ENCODE measurements around the gene SLC16A7. TPM values are rescaled to one million over a fixed set of nuclear protein-coding genes. Genes with fewer than 3 reads are reported as not detected.

SLC16A7 gene
- total RNA-seq, 2 experiments from 2014 or later: 33.0 to 34.8 TPM

DNA sequence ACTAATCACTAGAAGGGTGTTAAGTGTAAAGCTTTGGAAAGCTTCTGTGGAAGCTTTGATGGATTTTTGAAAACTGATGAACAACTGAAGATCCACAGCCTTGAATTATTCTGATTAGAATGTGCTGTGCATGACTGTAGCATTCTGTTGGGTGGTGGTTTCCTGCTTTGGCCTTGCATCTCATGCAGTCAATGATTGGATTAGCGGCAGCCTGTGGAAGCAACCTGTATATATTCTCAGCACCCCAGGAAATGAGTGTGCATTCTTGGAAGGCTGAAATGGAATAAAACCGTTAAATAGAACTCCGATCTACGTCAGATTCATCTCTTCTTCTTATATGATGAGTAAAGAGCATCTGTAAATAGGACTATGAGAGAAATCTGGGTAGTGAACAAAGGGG, 120.2 kb downstream of the SLC16A7 start:
- no peaks in the 10 kb centered on the region for H3K9me3 Mint-ChIP-seq (ENCODE audit: low read depth)
- CTCF ChIA-PET: no interaction called here
- POLR2A ChIA-PET: no interaction called here
- H3K36me3 Mint-ChIP-seq (ENCODE audit: low read depth): peaks cover 16% of the 10 kb centered on the region
- H3K27ac Mint-ChIP-seq: no peak overlapping the region
- H3K4me3 Mint-ChIP-seq: no peak overlapping the region
- peaks cover 8% of the 10 kb centered on the region for H3K4me1 Mint-ChIP-seq
- intact Hi-C loops (cut with DNase I, micrococcal nuclease): no loop called here
- no peak for DNase-seq
- ATAC-seq: no peak
- no peaks in the 10 kb centered on the region for H3K27me3 Mint-ChIP-seq

DNA sequence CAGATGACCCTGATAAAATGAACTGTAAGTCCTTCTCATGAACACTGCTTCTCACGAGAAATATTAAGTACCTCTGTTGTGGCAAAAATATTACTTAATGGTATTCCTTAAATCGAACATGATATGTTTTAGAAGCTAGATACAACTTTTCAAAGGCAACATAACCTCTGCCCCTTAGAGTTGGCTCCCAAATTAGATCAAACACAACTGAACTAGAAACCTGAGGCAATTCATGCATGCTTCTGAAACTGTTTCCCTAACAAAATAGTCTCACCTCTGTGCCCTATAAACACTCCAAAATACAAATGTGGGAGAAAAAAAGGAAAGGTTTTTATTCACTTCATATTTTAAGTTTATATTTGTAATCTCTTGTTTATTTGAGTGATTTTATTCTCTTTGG, 121.6 kb downstream of the SLC16A7 start:
- intact Hi-C loops (cut with DNase I, micrococcal nuclease): no loop called here
- DNase-seq (no peak), ATAC-seq (no peak)
- Mint-ChIP-seq H3K27ac (no peak overlapping the region), H3K9me3 (ENCODE audit: low read depth) (no peaks in the 10 kb centered on the region), H3K36me3 (ENCODE audit: low read depth) (peaks cover 13% of the 10 kb centered on the region), H3K27me3 (no peaks in the 10 kb centered on the region), H3K4me1 (peaks cover 8% of the 10 kb centered on the region), H3K4me3 (no peak overlapping the region)
- POLR2A ChIA-PET: no interaction called here
- CTCF ChIA-PET: no interaction called here

DNA sequence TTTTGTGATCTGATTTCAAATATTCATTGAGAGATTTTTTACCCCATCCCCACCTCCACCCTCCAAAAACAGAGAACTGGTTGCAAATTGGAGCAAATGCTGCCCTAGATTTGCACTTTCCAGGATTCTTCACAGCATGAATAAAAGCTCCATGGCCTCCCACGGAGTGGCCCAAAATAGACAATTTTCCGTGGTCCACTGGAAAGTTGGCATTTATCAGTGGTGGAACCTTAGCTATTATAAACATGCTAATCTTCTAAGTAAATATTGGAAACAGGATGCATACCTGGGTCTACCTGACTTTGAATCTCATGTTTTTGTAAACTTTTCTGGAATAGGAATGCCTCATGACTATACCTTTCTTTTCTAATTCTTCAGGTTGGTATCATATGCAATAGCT, 123.9 kb downstream of the SLC16A7 start:
- CTCF ChIA-PET: interaction anchor here (0.8 to 1.4 kb wide), 3 partner anchors 9 to 115 kb away, joined by 3 read pairs; no protein-coding TSS in a partner anchor
- H3K4me3 Mint-ChIP-seq: no peak overlapping the region

DNA sequence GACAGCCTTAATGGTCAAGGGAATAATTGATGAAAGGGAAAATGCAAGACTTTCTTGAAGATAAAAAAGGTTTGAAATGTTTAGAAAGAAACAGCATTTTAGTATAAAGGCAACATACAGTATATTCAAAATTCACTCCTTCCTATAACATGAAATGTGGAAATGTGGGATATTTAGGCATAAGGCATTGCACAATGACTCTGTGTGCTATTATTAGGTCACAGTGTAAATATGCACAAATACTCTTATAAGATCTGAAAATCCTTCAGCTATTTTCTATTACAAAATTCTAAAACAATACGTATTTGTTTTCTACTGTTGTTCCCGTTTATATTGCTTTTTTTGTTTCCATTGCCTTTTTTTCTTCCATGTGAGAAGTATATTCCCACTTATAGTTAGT, 127.7 kb downstream of the SLC16A7 start:
- DNase-seq (no peak), ATAC-seq (no peak)
- H3K27me3 Mint-ChIP-seq: no peaks in the 10 kb centered on the region
- CTCF ChIA-PET: no interaction called here
- peaks cover 12% of the 10 kb centered on the region for H3K36me3 Mint-ChIP-seq (ENCODE audit: low read depth)
- no peak overlapping the region for H3K27ac Mint-ChIP-seq
- H3K9me3 Mint-ChIP-seq (ENCODE audit: low read depth): no peaks in the 10 kb centered on the region
- H3K4me1 Mint-ChIP-seq: peaks cover 3% of the 10 kb centered on the region
- H3K4me3 Mint-ChIP-seq: no peak overlapping the region
- POLR2A ChIA-PET: no interaction called here
- intact Hi-C loops (cut with DNase I, micrococcal nuclease): no loop called here

More for the DNA sequence above, 123.9 kb downstream of the SLC16A7 start:
- Mint-ChIP-seq H3K27me3 (no peaks in the 10 kb centered on the region), H3K27ac (no peak overlapping the region), H3K36me3 (ENCODE audit: low read depth) (peaks cover 6% of the 10 kb centered on the region), H3K9me3 (ENCODE audit: low read depth) (no peaks in the 10 kb centered on the region), H3K4me1 (peaks cover 3% of the 10 kb centered on the region)
- DNase-seq (no peak), ATAC-seq (no peak)
- intact Hi-C loops (cut with DNase I, micrococcal nuclease): no loop called here
- POLR2A ChIA-PET: no interaction called here

DNA sequence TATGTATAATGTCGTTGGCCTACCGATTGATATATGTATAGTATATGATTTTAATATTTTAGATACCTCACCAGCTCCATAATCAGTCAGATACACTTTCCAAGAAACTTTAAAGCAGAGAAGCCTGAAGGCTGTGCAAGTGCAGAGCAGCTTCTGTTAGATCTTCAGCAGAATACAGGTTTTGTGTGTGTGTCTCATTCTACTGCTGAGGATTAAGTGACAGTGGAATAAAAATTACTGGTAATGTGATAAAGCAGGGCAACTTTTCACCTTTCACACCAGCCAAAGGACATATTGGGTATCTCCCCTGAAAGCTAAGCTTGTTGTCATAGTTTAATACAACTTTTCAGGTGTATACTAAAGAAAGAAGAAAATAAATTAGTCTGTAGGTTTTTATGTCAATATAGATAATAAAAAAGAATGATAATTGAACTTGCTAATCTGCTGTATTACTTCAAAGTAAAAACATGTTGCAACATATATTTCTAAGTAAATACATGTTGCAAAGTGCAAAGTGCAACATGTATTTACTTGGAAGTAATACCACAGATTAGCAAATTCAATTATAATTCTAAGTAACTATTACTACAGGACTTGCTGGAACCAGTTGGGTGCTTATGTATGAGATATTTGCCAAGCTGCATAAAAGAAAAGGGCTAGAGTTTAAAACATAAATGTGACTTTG, 128.3 kb downstream of the SLC16A7 start:
- intact Hi-C loops (cut with DNase I, micrococcal nuclease): no loop called here
- Mint-ChIP-seq H3K27me3 (no peaks in the 10 kb centered on the region), H3K36me3 (ENCODE audit: low read depth) (peaks cover 12% of the 10 kb centered on the region), H3K9me3 (ENCODE audit: low read depth) (no peaks in the 10 kb centered on the region), H3K27ac (no peak overlapping the region), H3K4me3 (no peak overlapping the region), H3K4me1 (peaks cover 3% of the 10 kb centered on the region)
- no peak for ATAC-seq
- POLR2A ChIA-PET: no interaction called here
- CTCF ChIA-PET: interaction anchor here (0.6 kb wide), 1 partner anchor 53 kb away, joined by 4 read pairs; no protein-coding TSS in a partner anchor
- DNase-seq: no peak

DNA sequence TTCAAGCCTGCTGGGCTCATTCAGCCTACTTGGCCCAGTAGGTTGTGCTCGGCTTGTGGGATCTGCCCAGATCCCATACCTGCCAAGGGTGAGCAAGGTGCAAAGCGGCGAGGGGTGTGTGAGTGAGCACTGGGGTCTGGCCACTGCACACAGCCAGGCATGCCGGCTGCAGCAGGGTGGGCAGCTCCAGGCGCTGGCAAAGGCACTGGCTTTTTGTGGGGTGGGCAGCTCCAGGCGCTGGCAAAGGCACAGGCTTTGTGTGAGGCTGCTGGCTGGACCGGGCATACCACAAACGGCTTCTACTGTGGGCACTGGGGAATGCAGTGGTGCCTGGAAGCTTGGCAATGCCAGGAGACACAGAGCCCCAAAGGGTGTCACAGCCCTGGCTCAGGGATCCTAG, 137.4 kb downstream of the SLC16A7 start:
- intact Hi-C loops (cut with DNase I, micrococcal nuclease): no loop called here
- no peaks in the 10 kb centered on the region for H3K27me3 Mint-ChIP-seq
- ChIA-PET CTCF (no interaction called here), POLR2A (no interaction called here)
- peaks cover 27% of the 10 kb centered on the region for H3K36me3 Mint-ChIP-seq (ENCODE audit: low read depth)
- H3K4me1 Mint-ChIP-seq: peaks cover 4% of the 10 kb centered on the region
- no peak overlapping the region for H3K4me3 Mint-ChIP-seq
- H3K9me3 Mint-ChIP-seq (ENCODE audit: low read depth): peaks cover under 1% of the 10 kb centered on the region
- no peak overlapping the region for H3K27ac Mint-ChIP-seq
- DNase-seq (no peak), ATAC-seq (no peak)

DNA sequence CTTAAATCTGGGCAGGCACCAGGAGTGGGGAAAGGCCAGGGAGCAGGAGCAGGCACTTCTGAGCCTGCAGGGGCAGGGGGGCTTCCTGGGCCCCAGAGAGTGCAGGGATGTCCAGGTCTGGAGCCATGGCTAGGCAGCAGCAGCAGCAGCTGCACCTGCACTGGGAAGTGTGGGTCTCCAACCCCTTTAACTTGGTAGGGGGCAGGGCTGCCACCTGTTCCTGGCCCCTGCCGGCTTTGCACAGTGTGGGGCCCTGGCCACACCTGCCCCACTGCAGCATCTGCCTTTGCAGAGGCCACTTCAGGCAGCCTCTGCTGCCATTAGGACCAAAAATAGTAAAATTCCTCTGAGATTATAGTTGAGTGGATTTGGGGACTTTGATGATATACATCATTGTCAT, 138.5 kb downstream of the SLC16A7 start:
- Mint-ChIP-seq H3K27me3 (no peaks in the 10 kb centered on the region), H3K36me3 (ENCODE audit: low read depth) (peaks cover 29% of the 10 kb centered on the region), H3K4me3 (no peak overlapping the region), H3K9me3 (ENCODE audit: low read depth) (peaks cover 3% of the 10 kb centered on the region), H3K27ac (no peak overlapping the region), H3K4me1 (peaks cover 4% of the 10 kb centered on the region)
- intact Hi-C loops (cut with DNase I, micrococcal nuclease): no loop called here
- no peak for DNase-seq
- no peak for ATAC-seq
- POLR2A ChIA-PET: no interaction called here
- CTCF ChIA-PET: interaction anchor here (0.6 kb wide), 1 partner anchor 456 kb away, joined by 4 read pairs; no protein-coding TSS in a partner anchor

DNA sequence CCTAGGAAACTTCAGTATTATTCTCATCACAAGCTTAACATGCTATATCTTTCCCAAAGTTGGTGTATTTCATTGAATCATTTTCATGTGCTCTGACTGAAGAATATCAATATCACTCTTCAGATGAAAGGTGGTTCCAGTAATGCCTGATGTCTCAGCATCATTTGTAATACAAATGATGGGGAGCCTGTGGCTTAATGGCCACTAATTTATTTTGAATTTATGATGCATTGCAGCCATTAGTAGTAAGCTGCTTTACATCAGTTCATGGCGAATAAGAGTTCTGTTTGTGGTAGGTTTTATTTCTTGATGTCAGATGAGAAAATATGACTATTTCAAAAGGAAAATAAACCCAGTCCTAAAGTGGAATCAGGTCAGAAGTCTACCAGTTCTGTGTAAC, 139.4 kb downstream of the SLC16A7 start:
- H3K36me3 Mint-ChIP-seq (ENCODE audit: low read depth): peaks cover 30% of the 10 kb centered on the region
- intact Hi-C loops (cut with DNase I, micrococcal nuclease): no loop called here
- ChIA-PET CTCF (no interaction called here), POLR2A (no interaction called here)
- H3K27ac Mint-ChIP-seq: no peak overlapping the region
- H3K4me3 Mint-ChIP-seq: no peak overlapping the region
- H3K27me3 Mint-ChIP-seq: no peaks in the 10 kb centered on the region
- DNase-seq: no peak
- H3K9me3 Mint-ChIP-seq (ENCODE audit: low read depth): peaks cover 3% of the 10 kb centered on the region
- H3K4me1 Mint-ChIP-seq: peaks cover 4% of the 10 kb centered on the region
- no peak for ATAC-seq

DNA sequence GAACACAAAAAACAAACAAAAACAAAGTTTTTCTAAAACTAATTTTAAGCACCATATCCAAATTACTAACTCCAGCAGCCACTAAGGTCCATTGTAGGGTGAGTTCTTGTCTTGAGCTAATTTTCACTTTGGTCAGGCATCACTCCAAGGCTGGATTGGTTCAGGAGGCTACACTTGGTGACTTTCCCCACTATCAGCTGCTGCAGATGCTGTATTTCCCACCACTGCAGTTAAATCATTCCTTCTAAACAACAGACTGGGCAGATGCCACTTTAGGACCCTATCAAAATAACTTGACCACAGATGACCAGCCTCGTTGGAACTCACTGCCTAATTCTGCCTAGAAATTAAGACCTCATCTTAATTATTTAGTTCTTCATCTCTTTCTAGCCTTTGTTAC, 140.5 kb downstream of the SLC16A7 start:
- intact Hi-C loops (cut with DNase I, micrococcal nuclease): no loop called here
- DNase-seq: no peak
- H3K4me1 Mint-ChIP-seq: peaks cover 4% of the 10 kb centered on the region
- H3K27ac Mint-ChIP-seq: no peak overlapping the region
- no peak overlapping the region for H3K4me3 Mint-ChIP-seq
- H3K9me3 Mint-ChIP-seq (ENCODE audit: low read depth): peaks cover 3% of the 10 kb centered on the region
- no peak for ATAC-seq
- POLR2A ChIA-PET: no interaction called here
- H3K27me3 Mint-ChIP-seq: no peaks in the 10 kb centered on the region
- peaks cover 29% of the 10 kb centered on the region for H3K36me3 Mint-ChIP-seq (ENCODE audit: low read depth)
- CTCF ChIA-PET: no interaction called here

DNA sequence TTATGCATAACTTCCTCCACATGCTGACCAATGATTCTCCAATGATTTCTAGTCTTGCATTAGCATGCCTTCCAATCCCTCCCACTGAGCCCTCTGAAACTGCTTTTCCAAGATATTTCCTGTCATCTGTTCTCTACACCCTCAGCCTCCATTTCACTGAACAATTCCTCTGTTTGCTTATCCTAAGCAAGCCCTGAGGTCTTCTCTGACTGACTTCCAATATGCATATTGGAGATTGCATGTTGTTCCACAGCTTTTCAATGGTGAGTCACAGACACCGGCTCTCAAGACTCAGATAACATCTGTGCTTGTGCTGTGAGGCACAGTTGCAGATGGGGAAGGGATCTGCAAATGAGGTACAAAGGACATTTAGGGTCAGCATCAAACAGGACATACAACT, 141.0 kb downstream of the SLC16A7 start:
- Mint-ChIP-seq H3K27me3 (no peaks in the 10 kb centered on the region), H3K4me3 (no peak overlapping the region), H3K9me3 (ENCODE audit: low read depth) (peaks cover 3% of the 10 kb centered on the region), H3K4me1 (peaks cover 4% of the 10 kb centered on the region), H3K36me3 (ENCODE audit: low read depth) (peaks cover 31% of the 10 kb centered on the region), H3K27ac (no peak overlapping the region)
- DNase-seq (no peak), ATAC-seq (no peak)
- CTCF ChIA-PET: no interaction called here
- intact Hi-C loops (cut with DNase I, micrococcal nuclease): no loop called here
- POLR2A ChIA-PET: no interaction called here

DNA sequence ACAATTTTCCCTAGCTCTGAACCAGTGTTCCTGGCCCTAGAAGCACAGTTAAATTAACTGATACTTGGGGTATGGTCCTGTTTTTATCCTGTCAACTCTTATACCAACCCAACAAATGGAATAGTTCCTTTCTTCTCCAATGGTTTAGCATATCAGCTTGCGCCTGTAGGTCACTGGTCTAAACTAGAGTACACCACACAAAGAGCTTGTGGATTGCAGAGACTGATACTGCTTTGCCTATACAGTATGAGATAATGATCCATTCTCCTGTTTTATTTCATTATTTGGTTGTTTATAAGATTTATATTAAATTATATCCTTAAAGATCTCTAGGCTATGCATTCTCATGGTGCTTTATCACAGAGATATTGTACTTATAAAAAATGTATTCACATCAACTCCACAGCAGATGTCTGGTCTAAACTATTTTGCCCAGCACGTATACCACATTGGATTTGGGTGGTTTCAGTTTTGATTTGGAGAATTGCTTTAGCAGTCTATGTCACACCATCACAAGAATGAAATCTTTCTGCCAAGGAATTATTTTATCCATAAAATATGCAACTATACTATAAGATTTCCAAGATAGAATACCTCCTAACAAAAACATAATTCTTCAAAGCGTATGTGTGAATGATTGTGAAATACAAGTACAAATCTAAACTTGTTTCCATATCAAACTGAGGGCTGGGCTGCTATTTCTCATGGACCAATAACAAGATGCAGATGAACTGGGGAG, 142.1 kb downstream of the SLC16A7 start:
- Mint-ChIP-seq H3K27me3 (no peaks in the 10 kb centered on the region), H3K4me3 (no peak overlapping the region), H3K4me1 (peaks cover 7% of the 10 kb centered on the region), H3K36me3 (ENCODE audit: low read depth) (peaks cover 30% of the 10 kb centered on the region), H3K27ac (no peak overlapping the region), H3K9me3 (ENCODE audit: low read depth) (peaks cover 3% of the 10 kb centered on the region)
- no peak for DNase-seq
- intact Hi-C loops (cut with DNase I, micrococcal nuclease): no loop called here
- no peak for ATAC-seq
- CTCF ChIA-PET: no interaction called here
- POLR2A ChIA-PET: no interaction called here

DNA sequence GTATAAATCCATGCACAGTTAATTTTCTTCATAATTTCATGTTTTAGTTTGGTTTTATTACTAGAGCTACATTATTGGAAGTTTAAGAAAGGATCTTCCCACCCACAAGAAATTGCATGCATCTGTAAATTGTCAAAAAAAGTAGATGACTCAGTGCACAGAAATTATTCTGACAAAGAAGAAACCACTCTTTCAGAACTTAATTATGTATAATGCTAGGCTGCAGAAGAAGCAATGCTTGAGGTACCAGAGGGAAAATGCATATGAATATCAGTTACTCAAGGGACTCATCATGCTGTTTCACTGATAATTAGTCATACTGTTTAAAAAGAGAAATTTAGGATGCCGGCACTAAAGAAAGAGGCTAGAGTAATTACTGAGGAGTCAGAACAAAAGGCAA, 147.0 kb downstream of the SLC16A7 start:
- DNase-seq (no peak), ATAC-seq (no peak)
- H3K27me3 Mint-ChIP-seq: no peaks in the 10 kb centered on the region
- no peak overlapping the region for H3K27ac Mint-ChIP-seq
- ChIA-PET POLR2A (no interaction called here), CTCF (no interaction called here)
- peaks cover 42% of the 10 kb centered on the region for H3K36me3 Mint-ChIP-seq (ENCODE audit: low read depth)
- peaks cover 4% of the 10 kb centered on the region for H3K4me1 Mint-ChIP-seq
- peaks cover 3% of the 10 kb centered on the region for H3K9me3 Mint-ChIP-seq (ENCODE audit: low read depth)
- H3K4me3 Mint-ChIP-seq: no peak overlapping the region
- intact Hi-C loops (cut with DNase I, micrococcal nuclease): no loop called here

All from activated CD4-positive, alpha-beta T cell treated with anti-CD3 and anti-CD28 coated beads for 36 hours (primary cell).